ENCODE data around the gene LRRC75A. TPM values are rescaled to one million over a fixed set of nuclear protein-coding genes. Genes with fewer than 3 reads are reported as not detected.

LRRC75A gene
- total and polyA plus RNA-seq, 11 donors: 0.37 to 2.5 (median 0.85) TPM

DNA sequence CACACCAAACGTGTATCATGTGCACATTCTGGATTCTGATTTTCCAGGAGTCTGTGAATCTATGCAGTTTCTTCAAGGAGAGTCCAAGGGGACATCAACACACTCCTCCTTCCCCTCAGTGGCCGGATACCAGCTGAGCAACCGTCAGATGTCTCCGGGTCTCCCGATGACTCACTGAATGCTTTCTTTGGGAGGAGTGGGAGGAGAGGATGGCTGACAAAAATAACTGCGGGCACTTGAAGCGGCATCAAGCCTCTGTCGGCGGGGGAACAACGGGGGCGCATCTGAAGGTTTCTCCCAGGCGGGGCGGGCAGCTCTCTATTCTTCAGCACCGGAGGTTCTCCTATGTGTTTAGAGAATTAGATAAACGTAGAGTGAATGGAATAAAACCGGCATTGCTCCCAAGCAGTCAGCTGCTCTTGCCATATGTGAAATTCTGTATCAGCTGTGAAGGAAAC, 24.6 kb upstream of the LRRC75A start:
- H3K9me3 ChIP-seq: no peaks in the 10 kb centered on the region
- intact Hi-C loops (cut with DNase I): no loop called here
- peak overlapping the region in 9 of 12 donors; percentile 6 to 38 (median 28) for H3K4me3 ChIP-seq
- H3K27ac ChIP-seq: peak overlapping the region in 1 of 12 donors; percentile 21
- peak in 4 of 5 donors; percentile 35 to 71 (median 50) for DNase-seq
- H3K36me3 ChIP-seq: no peaks in the 10 kb centered on the region
- 3 to 13% (median 7%) methylated on average over 16 of the region's 16 CpGs for WGBS, 4 donors
- H3K4me1 ChIP-seq: peaks cover 0 to 22% (median 8%) of the 10 kb centered on the region in 12 donors
- TF ChIP-seq POLR2A (IDR thresholded peaks at IDR 0.05): no peak
- no peaks in the 10 kb centered on the region for H3K27me3 ChIP-seq
- ATAC-seq: peak in 3 of 4 donors; percentile 74 to 92 (median 79)

DNA sequence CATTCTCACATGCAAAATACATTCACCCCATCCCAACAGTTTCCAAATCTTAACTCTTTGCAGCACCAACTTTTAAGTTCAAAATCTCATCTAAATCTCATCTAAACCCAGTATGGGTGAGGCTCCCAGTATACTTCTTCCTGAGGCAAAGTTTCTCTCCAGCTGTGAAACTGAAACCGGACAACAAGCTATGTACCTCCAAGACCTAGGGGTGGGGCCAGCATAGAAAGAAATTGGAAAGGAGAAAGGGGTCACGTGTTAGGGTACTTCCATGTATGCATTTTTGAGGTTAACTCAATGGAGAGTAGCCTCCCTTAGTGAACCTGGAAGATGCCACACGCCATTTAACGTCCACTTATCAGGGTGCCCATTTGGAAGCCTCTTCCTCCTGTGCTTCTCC, 23.9 kb upstream of the LRRC75A start:
- no peaks in the 10 kb centered on the region for H3K27me3 ChIP-seq
- H3K4me3 ChIP-seq: no peak overlapping the region
- DNase-seq (no peak), ATAC-seq (no peak)
- 67 to 88% (median 80%) methylated on average over 4 of the region's 4 CpGs for WGBS, 4 donors
- H3K27ac ChIP-seq: no peak overlapping the region
- no peaks in the 10 kb centered on the region for H3K9me3 ChIP-seq
- no peak for TF ChIP-seq POLR2A (IDR thresholded peaks at IDR 0.05)
- TF ChIP-seq, protein P1, sequence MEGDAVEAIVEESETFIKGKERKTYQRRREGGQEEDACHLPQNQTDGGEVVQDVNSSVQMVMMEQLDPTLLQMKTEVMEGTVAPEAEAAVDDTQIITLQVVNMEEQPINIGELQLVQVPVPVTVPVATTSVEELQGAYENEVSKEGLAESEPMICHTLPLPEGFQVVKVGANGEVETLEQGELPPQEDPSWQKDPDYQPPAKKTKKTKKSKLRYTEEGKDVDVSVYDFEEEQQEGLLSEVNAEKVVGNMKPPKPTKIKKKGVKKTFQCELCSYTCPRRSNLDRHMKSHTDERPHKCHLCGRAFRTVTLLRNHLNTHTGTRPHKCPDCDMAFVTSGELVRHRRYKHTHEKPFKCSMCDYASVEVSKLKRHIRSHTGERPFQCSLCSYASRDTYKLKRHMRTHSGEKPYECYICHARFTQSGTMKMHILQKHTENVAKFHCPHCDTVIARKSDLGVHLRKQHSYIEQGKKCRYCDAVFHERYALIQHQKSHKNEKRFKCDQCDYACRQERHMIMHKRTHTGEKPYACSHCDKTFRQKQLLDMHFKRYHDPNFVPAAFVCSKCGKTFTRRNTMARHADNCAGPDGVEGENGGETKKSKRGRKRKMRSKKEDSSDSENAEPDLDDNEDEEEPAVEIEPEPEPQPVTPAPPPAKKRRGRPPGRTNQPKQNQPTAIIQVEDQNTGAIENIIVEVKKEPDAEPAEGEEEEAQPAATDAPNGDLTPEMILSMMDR (IDR thresholded peaks at IDR 0.05): no peak
- intact Hi-C loops (cut with DNase I): no loop called here
- peaks cover 0 to 22% (median 8%) of the 10 kb centered on the region in 12 donors for H3K4me1 ChIP-seq
- no peaks in the 10 kb centered on the region for H3K36me3 ChIP-seq

DNA sequence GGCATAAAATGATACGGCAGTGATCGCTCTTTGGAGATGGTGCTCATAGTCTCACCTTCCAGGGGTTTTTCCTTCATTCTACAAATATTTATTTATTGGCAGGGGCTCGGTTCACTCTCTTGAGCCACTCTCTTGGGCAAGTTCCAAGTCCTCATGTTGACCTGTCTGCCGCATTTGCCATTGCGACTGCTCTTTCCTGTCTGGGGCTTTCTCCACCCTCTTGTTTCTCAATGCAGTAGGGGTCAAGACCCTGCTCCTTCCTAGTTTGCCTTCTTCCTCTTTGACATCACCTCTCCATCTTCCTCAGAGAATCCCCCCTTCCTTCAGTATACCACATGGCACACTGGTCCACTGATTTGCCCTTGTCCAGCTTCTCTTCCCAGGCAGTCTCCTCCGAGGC, 21.9 kb upstream of the LRRC75A start:
- ATAC-seq (no peak), DNase-seq (no peak)
- Histone ChIP-seq H3K36me3 (no peaks in the 10 kb centered on the region), H3K9me3 (no peaks in the 10 kb centered on the region), H3K4me3 (no peak overlapping the region), H3K27ac (no peak overlapping the region), H3K27me3 (no peaks in the 10 kb centered on the region), H3K4me1 (peaks cover 0 to 22% (median 8%) of the 10 kb centered on the region in 12 donors)
- WGBS, 4 donors: 79 to 83% (median 80%) methylated on average over 6 of the region's 6 CpGs
- intact Hi-C loops (cut with DNase I): no loop called here
- TF ChIP-seq, protein P1 (IDR thresholded peaks at IDR 0.05): no peak
- no peak for TF ChIP-seq POLR2A (IDR thresholded peaks at IDR 0.05)

DNA sequence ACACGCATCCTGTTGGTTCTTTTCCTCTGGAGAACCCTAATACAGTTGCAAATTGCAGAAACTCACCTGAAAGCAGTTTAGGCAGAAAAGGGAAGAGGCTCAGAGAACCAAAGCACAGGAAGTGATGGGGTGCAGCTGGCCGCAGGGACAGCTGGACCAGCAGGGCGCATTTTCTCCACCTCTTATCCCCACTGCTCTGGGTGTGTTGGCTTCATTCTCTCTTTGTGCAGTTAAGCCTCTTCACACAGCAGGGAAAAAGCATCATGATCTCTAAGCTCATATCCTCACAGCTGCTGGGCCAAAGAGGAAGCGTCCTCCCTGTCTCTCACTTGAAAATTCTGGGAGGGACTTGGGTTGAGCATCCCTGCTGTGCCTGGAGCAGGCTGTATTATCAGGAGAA, 20.0 kb upstream of the LRRC75A start:
- Histone ChIP-seq H3K9me3 (no peaks in the 10 kb centered on the region), H3K27ac (no peak overlapping the region), H3K36me3 (no peaks in the 10 kb centered on the region), H3K4me3 (no peak overlapping the region), H3K4me1 (peaks cover 0 to 18% (median 6%) of the 10 kb centered on the region in 12 donors), H3K27me3 (no peaks in the 10 kb centered on the region)
- WGBS, 4 donors: 50 to 61% (median 54%) methylated on average over 4 of the region's 4 CpGs
- TF ChIP-seq, protein P1 (IDR thresholded peaks at IDR 0.05): no peak
- no peak for TF ChIP-seq POLR2A (IDR thresholded peaks at IDR 0.05)
- ATAC-seq: peak in 1 of 4 donors; percentile 9
- DNase-seq: no peak
- intact Hi-C loops (cut with DNase I): no loop called here

DNA sequence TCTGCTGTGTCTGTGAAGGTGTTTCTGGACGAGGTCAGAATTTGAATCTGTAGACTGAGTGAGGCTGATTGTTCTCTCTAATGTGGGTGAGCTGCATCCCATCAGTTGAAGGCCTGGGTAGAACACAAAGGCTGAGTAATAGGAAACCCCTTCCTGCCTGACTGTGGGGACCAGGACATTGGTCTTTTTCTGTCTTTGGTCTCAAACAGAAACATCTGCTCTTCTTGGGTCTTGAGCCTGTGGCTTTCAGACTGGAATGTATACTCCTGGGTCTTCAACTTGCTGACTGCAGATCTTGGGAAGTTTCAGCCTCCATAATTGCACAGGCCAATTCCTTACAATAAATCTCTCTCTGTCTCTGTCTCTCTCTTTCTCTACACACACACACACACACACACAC, 19.6 kb upstream of the LRRC75A start:
- Histone ChIP-seq H3K4me3 (no peak overlapping the region), H3K4me1 (peaks cover 0 to 14% (median 4%) of the 10 kb centered on the region in 12 donors), H3K27me3 (no peaks in the 10 kb centered on the region), H3K9me3 (no peaks in the 10 kb centered on the region), H3K36me3 (no peaks in the 10 kb centered on the region), H3K27ac (no peak overlapping the region)
- intact Hi-C loops (cut with DNase I): loop anchor here in 1 of 10 donors (2.0 kb wide), 1 partner anchor 49 kb away; no protein-coding TSS in a partner anchor
- WGBS, 4 donors: 63 to 89% (median 75%) methylated on average over 1 of the region's 1 CpG
- TF ChIP-seq, protein P1 (IDR thresholded peaks at IDR 0.05): no peak
- no peak for TF ChIP-seq POLR2A (IDR thresholded peaks at IDR 0.05)
- ATAC-seq: no peak
- DNase-seq: no peak

Measured in heart left ventricle (tissue), 16 donors.